GM19395 (cell line): ENCODE measurements around the gene IRF1.

ENCODE experiments used
- ATAC-seq: cut with Tn5 transposase; IDR thresholded peaks from one replicate; pipeline ENCODE4 v1.9.1; 2021; ENCODE audit warnings: mild to moderate bottlenecking, moderate library complexity; ENCODE audit not compliant: unreplicated experiment

Gene IRF1

DNA sequence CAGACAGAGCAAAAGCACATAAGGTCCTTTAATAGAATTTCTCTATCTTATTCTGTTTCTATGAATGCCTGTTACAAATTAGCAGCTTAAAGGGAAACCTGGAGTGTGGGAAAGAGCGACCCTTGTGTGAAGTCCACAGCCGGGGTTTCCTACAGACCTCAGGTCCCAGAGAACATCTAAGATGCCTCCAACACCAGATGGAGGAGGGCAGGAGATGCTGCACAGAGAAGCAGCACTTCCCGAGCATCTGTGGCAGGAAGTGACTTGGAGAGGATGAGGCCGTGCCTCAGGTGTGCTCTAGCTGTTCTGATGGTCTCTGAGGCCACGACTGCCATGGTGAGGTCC is 26.8 kb downstream of the IRF1 start:
- ATAC-seq: no peak

DNA sequence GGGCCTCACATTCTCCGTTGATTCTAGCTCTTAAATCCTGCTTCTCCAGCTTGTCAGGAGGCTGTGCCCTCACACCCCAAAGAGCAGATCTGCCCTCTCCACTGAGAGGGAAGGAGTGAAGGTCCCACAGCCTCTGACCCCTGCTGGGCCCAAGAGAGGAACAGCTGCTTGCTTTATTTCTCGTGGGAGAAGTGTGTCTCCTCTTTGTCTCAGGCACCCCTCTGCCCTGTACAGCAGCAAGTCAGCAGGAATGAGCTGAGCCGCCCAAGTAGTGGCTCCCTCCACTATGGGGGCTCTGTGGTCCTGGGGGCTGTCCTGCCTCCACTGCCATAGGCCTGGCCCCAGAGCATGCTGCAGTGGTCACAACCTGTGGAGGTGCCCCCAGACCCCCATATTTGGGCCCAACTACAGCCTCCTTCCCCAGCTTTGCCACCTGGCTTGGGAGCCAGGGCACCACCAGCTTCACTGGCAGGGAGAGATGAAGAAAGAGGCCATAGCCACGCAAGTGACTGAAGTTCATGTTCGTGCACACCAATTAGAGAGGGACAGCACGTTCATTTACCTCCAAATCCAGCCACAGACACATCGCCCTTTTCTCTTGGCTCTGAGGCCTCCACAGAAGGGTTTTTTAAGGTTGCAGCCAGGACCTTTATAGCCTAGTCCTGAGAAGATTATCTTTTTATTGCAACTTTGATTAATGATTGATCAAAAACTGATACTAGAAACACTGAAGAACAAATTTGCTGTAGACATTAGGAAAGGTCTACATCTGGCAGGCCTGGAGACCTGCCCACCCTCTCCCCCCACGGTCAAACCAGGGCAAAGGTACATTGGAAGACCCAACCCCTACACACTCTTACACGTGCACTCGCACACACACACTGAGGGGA is 27.5 kb downstream of the IRF1 start:
- ATAC-seq: no peak

DNA sequence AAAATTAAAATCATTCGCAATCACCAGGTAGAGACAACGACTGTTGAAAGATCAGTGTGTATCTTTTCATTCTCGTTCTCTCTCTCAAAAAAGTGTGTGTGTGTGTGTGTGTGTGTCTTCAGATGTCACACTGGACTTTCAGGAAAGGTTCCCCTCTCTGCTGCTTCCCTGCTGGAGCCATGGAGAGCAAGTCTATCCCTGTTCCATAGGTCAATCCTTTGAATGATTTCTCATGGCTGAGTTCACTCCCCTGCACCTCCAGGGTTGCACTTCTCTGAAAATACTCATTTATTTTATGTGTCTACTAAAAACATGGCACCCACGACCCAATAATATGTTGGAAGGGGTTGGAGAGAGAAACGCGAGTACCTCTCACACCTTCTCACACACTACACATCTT is 28.2 kb downstream of the IRF1 start:
- no peak for ATAC-seq

DNA sequence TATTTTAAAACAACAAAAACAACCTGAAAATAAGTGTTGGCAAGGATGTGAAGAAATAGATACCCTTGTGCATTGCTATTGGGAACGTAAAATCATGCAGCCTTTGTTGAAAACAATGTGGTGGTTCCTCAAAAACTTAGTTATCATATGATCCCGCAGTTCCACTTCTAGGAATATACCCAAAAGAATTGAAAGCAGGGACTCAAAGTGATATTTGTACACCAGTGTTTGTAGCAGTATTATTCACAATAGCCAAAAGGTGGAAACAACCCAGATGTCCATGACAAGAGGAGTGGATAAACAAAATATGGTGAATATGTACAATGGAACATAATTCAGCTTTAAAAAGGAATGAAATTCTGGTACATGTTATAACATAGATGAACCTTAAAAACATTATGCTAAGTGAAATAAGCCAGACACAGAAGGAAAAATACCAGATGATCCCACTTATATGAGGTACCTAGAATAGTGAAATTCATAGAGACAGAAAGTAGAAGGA is 29.0 kb downstream of the IRF1 start:
- no peak for ATAC-seq

DNA sequence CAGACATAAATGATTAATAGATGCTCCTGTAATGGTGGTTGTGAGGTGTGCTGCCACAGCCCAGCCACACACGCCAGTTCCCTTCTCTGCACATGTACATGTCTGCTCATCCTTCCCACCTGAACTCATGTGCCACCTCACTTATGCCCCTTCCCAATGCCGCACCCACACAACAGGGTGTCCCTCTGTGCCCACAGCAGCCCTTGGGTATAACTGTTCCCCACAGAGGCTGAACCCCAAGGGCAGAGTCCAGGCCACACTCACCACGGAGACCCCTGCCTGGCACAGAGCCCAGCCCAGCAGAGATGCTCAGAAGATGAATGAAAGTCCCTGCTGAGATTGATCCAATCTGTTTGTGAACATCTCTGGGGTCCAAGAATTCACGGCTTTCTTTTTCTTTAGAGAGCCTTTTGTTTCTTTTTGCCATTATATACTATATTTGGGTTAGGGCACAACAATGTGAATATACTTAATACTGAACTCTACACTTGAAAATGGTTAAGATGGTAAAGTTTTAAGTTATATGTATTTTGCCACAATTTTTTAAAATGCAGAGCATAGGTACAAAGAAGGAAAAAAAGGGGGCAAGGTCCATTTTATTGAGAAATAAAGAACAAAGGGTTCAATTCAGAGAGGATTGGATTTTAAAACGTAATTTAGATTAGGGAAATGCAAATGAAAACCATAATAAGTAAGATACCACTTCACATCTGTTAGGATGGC is 29.6 kb downstream of the IRF1 start:
- ATAC-seq: no peak

DNA sequence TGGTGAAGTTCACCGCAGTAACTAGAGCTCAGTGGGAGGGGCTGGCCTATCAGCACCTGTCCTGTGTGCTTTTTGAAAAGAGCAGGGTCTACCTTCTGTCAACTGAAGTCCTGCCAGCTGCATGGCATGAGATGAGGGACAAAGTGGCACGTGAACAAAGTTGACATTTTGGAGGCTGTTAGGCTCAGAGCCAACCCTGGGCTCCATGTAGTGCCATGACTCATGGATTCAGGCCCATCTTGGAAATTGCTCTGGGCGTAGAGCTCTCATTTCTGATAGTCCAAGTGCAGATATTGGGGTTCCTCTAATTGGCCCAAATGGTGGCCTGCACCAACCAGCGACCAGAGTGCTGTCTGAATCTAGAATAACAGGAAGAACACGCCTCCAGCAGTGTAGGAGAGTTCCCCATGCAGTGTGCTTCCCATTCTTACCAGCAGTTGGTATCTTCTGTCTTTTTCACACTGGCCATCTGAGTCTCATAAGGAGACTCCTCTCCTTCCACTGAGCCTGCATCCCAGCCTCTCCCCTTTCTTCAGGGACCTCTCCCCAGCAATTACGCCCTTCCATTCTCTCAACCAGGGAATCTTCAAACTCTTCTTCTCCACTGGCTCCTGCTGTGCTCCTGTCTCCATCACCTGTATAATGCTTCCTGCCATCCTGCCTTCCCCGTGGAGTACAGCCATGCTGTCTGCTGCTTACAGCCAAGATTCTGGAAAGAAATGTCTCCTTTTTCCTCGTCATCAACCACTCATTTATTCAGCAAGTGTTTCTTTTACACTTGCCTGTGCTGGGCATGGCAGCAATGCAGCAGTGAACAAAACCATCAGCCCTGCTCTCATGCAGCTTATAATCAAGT is 30.4 kb downstream of the IRF1 start:
- ATAC-seq: no peak

DNA sequence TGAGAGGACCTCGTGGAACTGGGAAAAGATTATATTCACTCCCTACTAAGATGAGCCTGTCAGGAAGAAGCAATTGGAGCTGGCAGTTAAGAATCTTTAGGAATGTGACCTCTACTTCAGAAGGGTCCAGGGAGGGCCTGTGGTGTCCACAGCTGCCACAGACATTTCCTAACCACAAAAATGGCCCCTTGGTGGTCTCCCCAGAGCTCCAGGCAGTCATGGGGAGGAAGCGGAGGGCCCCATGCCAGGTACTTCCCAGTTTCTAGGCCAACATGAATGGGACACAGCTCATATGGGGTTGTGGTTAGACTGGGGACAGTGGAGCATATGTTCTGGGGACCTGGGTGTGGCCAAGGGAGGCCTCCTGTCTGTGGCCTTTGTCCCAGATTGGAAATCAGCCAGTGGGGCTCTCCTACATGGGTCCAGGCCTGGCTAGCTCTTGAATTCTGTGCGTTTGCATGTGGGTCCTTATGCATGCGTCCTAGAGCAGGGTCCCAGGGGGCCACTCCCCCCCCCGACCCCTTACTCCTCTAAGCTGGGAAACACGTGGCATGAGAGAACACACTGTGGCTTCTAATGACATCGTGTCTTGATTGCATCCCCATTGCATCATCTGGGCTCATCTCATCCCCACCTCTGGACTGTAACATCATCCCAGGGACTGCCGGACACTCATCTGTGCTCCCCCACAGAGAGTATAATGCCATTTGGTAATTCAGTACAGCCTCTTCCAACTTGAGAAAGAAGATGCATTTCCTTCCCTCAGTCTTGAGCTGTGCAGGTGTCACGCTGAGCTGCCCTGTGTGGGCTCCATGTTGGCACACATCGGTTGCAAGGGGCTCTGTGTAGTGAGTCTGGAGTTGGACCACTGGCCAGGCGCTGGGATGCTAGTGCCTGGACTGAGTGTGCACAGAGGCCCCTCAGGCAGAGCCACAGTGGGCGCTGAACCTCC is 31.3 kb downstream of the IRF1 start:
- no peak for ATAC-seq

DNA sequence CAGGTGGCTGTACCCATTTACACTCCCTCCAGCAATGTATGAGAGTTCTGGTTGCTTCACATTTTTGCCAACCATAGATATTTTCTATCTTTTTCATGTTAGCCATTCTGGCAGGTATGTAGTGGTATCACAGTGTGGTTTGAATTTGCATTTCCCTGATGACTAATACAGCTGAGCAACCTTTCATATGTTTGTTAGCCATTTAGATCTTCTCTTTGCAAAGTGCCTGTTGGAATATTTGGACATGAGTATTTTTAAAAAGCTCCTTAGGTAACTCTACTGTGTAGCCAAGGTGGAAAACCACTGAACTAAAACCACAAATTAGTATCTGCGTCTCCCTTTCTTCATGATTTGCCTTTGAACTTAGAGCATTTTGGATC is 31.9 kb downstream of the IRF1 start:
- ATAC-seq: peak; percentile 47

DNA sequence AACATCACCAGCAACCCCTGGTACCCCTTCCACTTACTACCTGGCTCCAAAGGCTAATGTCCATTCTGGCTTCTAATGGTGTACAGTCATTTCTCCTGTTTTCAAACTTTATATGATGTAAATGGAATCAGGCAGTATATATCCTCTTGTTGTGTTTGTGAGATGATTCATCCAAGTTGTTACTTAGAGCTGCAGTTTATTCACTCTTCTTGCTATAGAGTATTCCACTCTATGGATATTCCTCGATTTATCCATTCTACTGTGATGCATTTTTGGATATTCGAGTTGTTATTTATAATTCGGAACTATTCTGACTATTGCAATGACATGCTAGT is 32.4 kb downstream of the IRF1 start:
- no peak for ATAC-seq

DNA sequence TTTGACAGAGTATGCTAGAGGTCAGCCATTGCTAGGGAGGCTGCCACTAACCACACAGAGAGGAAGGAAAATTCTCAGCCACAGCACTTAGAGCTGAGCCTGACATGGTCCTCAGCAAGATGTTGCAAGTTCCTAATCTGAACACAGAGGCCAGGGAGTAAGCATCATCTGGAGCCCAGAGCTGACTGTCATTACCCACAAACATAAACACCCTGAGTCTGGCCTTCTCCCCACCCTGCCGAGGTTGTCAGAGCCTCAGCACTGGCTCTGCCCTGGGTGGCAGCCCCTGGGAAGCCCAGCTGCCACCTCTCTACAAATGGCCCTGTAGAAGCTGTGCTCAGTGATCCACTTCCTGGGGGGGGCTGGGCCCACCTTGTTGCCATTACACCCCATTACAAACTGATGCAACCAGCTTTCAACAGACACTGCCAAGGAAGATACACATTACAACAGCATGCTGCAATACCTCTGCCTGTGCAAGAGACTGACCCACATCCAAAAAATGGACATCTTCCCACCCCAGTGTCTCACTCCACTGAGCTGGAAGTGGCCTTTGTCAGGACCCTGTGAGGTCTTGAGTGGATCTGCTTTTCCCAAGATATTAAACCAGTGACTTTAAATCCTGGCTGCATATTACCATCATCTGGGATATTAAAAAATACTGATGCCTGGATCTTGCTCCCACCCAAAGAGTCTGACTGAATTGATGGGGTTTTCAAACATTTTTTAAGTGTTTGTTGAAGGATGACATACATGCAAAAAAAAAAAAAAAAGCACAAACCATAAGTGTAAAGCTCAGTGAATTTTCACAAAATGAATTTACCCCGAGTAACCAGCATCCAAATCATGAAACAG is 33.0 kb downstream of the IRF1 start:
- no peak for ATAC-seq

DNA sequence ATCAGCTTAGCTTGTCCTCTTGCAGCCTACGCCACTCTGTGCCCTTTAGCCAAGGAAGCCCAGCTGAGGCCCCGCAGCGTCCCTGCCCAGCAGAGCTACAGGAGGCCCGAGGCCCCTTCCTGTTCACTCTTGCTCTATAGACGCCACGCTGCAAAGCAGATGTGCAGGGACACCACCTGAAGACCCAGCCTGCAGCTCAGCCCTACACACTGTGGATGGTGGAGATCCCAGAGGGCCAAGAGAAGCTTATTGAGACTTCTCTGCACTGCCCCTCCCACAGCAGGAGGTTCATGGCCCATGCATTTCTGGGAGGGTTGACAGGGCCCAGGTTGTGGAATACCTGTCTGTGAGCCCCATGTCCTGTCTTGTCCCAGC is 33.6 kb downstream of the IRF1 start:
- ATAC-seq: peak; percentile 33

DNA sequence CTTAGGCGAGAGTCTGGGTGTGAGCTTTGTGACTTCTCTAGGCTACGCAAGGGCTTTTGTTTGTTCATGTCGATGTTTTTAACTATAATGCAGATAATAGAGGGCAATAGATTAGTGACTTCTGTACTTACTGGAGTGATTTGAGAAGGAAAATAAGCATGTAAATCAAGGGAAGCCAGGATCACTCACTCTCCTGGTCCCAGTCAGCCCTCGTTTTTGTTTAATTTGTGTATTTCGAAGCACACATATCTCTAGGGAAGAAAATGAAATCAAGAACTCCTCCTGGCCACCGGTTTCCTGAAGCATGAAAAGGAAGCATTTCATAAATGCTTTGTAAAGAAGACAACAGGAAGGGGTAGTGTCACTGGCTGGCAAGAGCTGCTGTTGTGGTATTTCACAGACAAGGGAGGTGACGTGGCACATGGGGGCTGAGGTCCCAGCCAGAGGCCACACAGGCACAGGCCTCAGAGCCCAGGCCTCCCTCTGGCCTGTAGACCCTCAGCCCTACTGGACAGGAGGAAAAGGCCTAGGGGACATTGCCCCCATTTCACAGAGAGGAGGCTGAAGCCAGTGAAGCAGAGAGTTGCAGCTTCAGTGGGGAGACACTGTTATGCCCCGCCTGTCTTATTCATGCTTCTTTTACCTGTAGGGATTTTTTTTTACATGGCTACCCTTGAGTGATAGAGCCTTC is 34.1 kb downstream of the IRF1 start:
- peak; percentile 60 for ATAC-seq

DNA sequence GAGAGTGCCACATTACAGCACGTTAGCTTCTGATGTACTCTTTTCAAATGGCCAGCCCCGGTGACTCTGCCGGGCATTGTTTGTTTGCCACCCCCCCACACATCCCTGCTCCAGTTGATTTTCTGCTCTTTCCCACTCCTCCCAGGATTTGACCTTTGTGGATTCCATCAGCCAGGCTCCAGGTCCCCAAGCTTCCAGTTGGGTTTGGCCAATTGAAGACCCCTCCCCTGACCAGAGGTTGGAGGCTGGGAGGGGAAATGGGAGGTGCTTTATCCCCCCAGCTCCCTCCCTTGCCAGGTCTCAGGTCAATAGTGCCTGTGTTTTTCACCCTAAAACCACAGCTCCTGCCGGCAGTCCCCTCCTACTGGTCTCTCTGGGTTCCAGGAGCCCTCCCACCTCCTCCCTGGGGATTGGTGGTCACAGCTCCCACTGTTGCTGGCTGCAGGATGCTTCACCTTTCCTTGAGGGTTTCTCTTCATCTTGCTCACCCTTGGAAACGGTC is 34.9 kb downstream of the IRF1 start:
- ATAC-seq: no peak

DNA sequence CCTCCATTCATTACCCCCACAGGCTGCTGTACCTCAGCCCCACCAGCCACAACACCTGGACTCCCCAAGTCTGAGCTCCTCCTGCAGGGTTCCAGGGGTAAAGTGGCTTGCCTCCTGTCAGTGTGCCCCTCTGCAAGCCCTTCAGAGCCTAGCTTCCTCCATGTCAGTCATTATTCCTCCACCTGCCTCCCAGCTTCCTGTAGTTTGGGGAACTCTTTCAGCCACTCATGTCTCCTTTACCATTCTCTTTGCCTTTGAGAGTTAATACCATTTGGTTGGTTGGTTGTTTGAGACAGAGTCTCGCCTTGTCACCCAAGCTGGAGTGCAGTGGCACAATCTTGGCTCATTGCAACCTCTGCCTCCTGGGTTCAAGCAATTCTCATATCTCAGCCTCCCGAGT is 36.2 kb downstream of the IRF1 start:
- no peak for ATAC-seq

DNA sequence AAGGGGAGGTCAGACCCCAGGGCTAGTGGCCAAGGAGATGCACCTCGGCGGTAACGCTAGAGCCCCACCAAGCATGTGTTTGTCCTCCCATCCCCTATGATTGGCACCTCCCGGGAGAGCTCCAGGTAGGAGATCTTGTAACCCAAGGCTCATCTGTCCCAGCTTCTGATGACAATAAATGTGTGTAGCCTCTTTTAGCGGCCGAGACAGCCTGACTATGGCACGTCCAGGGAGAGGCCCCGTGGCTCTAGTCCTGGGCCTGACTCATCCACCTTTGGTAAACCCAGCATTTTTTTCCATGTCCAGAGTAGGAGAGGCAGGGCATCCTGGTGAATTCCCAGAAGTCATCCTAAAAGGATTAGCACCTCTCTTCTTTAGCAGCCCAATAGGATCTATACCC is 39.2 kb downstream of the IRF1 start:
- no peak for ATAC-seq

DNA sequence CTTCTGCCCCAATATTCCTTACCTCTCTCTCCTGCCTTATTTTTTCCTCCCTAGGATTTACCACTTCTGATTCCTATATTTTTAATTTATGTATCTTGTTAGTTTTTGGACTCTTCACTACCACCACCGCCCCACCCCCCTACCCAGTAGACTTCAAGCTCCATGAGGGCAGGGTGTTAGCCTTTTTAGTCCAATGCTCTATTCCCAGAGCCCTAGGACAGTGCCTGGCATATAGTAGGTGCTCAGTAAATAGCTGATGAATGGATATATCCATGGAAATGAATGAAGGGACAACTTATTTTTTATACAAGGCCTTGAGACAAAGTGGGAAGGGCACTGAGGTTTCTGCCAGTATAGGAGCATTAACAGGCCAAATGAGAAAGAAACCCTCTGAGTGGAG is 41.5 kb downstream of the IRF1 start:
- no peak for ATAC-seq

DNA sequence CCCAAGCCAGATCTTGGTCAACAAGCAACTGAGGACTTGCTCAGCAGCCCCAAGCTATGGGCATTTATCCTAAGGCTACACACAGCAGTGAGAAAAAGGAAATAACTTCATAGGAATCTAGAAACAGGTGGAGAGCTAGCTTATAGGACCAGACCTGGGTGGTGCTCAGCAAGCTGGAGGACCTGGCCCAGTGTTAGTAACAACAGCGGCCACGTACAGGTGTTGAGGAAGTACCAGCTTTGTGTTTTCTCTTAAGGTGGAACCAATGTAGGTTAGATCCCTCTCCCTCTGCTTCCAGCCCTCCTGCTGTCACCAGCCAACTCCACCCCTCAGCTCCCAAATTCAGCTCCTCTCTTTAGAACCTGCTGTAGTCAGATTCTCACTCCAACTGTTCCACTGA is 43.4 kb downstream of the IRF1 start:
- no peak for ATAC-seq

DNA sequence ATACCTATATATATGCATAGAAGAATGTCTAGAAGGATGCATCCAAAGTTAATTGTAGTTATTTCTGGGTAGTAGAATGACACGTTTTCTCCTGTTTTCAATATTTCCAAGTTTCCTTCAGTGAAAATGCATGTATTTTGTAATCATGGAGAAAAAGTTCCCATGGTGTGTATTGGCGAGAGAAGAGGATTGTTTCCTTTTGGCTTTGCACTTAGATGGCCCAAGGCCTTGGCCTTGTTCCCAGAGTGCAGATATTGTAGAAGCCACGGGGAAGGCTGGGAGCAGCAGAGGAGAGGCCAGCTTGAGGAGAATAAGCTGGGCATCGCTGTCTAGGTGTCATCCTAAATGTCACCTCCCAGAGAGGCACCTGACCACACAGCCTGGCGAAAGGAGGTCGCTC is 44.0 kb downstream of the IRF1 start:
- no peak for ATAC-seq

DNA sequence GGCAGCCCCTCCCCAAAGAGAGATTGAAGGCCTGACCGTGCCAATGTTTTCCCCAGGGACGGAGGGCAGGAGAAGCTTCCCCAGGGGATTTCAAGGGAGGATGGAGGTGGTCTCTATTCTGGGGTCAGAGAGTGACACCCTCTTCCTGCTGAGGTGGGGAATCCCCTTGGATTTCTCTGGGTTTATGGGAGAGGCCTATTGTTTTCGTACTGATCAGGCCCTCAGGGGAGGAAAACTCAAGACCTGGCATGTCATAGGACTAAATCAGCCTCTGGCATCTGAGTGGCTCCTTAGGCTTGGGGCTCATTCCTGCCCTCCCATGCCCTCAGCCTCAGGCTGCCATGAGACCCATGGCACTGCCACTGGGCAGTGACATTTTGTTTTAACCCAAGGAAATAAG is 44.6 kb downstream of the IRF1 start:
- ATAC-seq: no peak
